ENCODE measurements around the gene ZBED2. TPM values are rescaled to one million over a fixed set of nuclear protein-coding genes. Genes with fewer than 3 reads are reported as not detected.

ZBED2 gene
- polyA plus RNA-seq, 4 donors = 0.23 to 0.42 (median 0.31) TPM

DNA sequence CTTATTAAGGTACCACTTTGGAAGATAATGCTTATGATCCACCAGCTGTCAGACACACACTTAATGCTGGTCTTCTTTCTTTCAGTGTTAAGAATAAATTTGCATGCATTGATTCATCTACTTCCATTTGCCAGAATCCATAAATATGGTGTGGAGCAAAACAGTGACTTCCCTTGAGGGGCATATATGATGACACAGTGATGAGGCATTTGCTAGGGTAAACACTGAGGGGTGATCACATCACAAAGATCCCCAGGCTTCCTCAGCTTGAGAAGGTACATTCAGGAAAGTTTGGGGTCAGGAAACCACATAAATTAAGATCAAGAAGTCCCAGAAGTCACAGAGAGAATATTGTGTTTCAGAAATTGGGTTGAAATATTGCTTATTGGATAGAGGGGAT, 9.9 kb upstream of the ZBED2 start:
- DNase-seq (ENCODE audit: low read depth in 4 of 4, low spot score in 2 of 4) = no peak

DNA sequence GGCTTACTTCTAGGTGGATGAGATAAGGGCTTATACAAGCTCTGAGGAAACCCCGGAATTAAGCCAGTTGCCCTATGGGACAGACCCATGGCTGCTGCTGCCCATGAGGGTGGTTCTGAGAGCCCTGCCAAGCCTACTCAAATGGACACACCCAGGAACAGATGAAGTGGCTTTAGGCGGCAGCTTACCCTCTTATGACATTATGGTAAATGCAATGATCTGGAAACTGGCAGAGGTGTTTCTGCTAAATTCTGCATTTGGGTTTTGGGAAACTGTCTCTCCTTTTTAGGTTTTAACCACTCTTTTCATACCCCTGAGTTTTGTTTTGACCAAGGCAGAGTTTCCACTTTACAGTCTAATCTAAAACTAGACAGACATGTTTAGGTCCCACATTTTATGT, 9.0 kb upstream of the ZBED2 start:
- no peak for DNase-seq (ENCODE audit: low read depth in 4 of 4, low spot score in 2 of 4)

DNA sequence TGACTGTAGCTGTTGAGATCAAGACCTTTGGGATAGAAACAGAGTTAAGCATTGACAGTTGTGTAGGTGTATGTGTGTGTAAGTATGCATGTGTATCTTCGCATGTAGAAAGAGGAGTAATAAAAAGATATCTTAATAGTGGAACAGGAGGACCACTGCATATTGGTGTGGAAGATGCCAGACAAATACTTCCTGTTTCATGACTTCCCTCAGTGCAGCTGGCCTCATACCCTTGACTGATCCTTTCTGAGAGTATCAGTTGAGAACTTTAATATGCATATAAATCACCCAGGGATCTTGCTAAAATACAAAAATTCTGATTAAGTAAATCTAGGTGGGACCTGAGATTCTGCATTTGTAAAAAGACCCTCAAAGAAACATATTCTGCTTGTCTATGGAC, 8.5 kb upstream of the ZBED2 start:
- DNase-seq (ENCODE audit: low read depth in 4 of 4, low spot score in 2 of 4) = no peak

DNA sequence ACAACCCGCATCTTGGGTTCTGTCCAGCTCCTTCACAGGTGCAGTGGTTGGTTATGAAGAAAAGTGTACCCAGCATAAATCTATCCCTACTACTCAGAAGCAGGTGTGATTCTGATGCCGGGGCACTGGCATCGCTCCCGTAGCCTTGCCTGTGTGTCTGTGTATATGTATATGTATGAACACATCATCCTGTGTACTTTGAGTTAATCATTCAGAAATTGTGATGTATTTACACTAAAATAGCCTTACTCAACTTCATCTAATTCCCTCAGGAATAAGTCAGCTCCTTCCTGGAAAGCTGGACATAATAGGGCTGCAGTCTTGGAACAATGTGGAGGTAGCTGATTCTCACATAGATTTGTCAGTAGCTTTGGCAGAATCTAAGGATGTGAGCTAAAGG, 6.7 kb upstream of the ZBED2 start:
- DNase-seq (ENCODE audit: low read depth in 4 of 4, low spot score in 2 of 4) = no peak

DNA sequence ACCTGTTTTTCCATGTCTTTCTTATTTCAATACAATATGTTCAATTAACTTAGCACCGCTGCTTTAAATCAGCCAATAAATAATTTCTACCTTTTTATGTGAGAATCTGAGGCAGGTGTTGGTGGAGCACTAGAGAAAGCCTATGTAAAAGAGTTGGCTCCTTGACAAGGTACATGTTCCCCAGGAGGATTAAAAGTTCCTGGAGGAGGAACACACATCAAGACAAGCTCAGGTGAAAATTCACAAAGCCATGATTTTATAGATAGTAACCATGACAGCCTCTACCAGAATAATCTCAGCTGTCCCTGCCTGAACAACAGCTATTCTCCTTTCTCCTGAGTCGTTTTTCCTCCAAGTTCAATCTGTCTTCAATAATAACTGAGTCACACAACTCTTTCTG, 3.4 kb upstream of the ZBED2 start:
- DNase-seq (ENCODE audit: low read depth in 4 of 4, low spot score in 2 of 4) = no peak

DNA sequence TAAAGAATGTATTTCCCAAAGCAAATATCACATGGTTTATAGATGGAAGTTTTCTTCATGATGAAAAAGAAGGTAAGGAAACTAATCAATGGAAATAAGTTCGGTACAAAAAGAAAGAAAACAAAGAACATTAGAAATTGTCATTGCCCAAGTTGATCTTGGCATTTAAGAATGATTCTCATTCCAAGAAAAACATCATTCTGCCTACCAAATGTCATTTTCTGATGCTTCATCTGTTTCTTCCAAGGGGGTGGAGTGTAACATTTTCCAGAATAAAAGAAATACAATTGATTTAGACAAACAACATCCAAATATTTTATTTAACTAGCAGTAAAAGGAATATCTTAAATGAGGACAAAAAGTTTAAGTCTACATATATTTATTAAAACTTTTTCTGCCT, 3.0 kb upstream of the ZBED2 start:
- no peak for DNase-seq (ENCODE audit: low read depth in 4 of 4, low spot score in 2 of 4)

DNA sequence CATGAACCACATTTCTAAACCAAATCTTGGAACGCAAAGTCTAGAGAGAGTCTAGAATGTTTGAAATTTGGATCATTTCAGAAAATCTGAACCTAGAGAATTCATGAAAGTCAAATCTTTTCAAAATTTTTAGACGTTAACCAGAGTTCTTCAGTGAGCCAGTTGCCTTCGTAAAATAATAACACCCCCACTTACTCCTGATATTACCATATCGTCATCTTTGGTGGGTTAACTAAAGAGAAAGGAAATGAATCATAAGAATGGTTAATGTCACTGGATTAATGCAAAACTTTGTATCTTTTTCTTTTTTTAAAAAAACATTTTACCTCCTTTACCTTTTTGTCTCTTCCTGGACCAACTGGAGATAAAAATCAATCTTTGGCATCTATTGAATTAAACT, 1.2 kb upstream of the ZBED2 start:
- DNase-seq (ENCODE audit: low read depth in 4 of 4, low spot score in 2 of 4) = no peak

DNA sequence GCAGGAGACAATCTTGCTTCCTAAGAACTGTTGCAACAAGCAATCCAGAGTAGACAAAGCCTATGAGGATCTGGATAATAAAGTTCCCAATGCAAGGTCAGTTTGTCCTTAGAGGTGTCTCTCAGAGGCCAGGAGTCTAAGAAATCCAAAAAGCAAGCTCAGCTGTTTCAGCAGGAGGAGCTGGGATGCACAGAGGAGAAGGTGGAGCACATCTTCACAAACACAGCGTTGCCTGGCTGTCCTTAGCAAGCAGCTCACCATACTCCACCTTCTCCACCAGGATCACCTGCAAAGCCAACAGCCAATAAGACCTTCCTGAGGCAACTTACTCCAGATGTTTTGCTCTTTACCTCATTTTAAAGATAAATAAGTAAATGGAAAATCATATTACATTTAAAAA, 365 bp downstream of the ZBED2 start:
- no peak for DNase-seq (ENCODE audit: low read depth in 4 of 4, low spot score in 2 of 4)

DNA sequence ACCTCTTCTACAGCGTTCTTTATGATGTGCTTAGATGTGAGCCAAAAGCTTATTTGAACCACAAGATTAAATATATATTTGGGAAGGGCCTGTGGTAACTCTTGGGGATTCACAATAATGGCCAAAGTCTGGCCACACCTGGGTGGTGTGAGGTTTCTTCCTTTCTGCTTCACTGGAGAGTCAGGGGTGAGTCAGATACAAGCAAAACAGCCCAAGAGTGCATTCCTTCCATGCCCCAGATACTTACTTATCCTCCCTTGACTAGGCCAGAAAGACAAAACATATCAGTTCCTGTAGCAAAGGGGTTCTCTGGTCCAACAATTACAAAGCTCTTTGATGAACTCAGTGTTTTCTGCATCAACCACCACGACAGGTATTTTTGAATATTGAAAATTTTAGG, 941 bp downstream of the ZBED2 start:
- no peak for DNase-seq (ENCODE audit: low read depth in 4 of 4, low spot score in 2 of 4)

DNA sequence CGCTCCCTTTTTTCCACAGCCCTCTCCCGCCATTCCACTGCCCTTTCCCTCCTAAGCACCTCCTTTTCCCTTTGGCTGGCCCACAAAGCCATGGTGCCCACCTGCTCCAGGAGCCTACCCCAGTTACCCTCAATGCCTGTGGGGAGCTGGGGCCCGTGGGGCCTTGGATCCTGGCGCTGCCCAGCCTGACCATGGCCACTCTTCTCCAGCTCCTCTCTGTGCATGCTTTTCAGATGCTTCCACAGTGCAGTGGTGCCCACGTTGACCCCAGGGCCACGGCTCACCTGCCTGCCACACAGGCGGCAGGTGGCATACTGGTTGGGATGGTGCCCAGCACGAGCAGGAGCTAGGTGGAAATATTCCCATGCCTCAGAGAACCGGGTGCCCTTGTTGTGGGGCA, 1.5 kb downstream of the ZBED2 start:
- DNase-seq (ENCODE audit: low read depth in 4 of 4, low spot score in 2 of 4) = no peak

DNA sequence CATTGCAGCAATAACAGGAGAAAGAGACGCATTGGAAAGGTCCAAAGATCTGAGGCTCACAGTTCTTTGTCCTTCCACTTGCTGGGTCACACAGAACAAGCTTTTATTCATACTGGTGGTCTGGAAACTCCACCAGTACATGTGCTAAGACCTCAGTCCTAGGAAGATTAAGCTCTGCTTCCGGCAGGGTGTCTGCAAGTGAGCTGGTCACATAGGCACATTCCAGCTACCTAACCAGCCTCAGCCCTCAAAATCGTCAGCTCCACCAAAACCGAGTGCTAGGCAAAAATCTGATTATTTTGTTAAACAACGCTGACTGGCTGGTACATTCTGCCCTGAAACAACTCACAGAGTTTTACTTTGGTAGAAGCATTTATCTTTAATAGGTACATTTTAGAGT, 2.2 kb downstream of the ZBED2 start:
- no peak for DNase-seq (ENCODE audit: low read depth in 4 of 4, low spot score in 2 of 4)

DNA sequence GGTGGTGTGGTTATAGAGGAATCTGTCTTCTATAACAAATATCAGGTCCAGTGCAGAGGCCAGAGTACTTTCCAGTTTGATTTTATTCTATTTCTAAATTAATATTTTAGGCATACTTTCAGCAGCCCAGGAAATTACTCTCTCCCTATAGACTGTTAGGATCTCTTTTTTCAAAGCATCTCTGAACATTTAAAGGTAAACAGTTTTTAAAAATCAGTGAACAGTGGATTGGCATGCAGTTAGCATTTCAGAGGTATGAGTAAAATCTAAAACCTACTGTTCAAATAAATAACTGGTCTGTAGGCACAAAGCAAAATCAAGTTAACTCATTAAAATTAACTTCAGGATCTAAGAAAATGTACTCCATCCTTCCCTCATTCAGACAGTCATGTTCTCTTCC, 3.0 kb downstream of the ZBED2 start:
- DNase-seq (ENCODE audit: low read depth in 4 of 4, low spot score in 2 of 4) = no peak

DNA sequence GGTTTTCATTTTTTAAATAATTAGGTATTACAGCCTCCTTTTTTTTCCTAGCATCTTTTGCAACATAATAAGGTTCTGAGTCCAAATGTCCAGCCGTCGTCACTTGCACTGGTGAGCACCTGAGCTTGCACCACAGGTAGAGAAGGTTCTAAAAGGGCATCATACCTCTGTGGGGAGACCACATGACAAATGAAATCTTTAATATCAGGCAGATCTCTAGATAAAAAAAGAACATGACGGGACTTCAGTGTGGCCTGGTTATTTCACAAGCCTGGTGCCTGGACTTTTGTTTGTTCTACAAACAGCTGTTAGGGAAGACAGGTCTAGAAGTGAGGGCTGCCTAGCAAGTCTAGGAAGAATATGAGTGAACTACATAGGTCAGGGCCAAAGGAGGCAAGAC, 3.6 kb downstream of the ZBED2 start:
- DNase-seq (ENCODE audit: low read depth in 4 of 4, low spot score in 2 of 4) = no peak

DNA sequence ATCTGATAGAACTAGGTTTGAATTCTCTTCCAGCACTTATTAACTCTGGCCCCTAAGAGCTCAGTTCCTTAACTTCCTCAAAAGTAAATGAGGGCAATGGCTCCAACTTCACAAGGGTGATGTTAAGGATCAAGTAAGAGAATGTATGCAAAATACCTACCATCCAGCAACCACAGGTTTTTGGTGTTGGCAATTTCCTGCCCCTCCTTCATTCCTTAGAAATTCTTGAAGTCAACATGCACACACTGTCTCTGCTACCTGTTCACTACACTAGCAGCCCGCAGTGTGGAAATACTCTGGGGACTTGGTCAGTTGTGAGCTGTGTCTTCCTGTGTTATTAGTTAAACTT, 5.0 kb downstream of the ZBED2 start:
- no peak for DNase-seq (ENCODE audit: low read depth in 4 of 4, low spot score in 2 of 4)

DNA sequence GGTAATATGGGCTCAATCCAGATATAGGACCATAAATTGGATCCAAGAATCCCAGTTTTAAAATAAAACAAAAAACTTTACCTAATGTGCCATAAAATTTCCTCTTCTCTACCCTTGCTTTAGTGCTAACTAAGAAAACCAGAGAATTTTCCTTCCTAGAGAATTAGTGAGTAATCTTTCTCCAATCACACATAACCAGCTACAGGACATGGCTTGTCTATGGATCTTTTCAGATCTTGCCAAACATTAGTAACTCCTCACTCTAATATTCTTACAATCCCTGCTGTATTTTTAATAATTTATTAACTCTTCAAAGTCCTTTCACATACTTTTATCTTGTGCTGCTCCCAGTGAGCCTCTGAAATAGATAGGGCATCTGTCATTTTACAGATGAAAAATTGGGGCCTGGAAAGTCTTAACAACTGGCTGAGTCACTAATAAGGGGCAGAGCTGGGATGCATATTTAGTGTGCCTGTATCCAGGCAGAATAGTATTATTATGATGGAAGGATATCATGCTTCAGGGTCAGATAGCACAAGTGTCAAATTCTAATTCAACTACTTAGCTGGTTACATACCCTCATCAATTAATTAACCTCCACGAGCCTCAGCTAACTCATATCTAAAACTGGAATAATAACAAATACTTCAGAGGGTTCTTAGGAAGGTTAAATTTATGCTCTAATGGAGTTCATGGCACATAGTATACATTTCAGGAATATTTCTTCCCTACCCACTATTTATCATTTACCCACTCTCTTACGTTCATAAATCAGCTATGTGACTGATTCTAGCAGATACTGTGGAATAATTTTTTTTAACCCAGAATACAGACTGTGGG, 5.6 kb downstream of the ZBED2 start:
- DNase-seq (ENCODE audit: low read depth in 4 of 4, low spot score in 2 of 4) = no peak

DNA sequence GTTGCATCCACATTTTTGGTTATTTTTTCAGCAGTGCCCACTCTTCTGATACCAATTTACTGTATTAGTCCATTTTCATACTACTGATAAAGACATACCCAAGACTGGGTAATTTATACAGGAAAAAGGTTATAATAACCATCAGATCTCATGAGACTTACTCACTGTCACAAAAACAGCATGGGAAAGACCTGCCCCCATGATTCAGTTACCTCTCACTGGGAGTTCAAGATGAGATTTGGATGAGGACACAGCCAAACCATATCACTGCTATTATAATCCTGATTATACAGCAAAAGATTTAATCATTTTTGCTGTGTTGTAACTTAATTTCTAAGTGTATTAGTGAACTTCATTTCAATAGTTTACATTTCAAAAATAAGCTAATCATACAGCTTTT, 6.6 kb downstream of the ZBED2 start:
- no peak for DNase-seq (ENCODE audit: low read depth in 4 of 4, low spot score in 2 of 4)

DNA sequence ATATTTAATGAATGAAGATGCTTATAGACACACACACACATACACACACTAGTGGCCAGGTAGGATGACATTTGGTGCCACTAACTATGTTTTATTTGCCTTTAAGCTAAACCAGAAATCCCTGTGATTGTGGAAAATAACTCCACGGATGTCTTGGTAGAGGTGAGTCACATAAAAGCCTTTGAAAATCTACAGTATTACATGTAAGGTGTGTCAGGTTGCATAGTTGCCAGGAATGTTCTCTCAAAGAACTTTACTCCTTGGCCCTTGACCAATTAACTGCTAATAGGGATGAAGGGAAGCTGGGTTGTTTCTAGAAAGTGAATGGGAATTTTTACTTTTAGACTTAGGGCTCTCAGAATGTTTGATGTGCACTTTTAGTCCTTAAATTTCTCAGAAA, 9.9 kb downstream of the ZBED2 start:
- DNase-seq (ENCODE audit: low read depth in 4 of 4, low spot score in 2 of 4) = no peak

DNA sequence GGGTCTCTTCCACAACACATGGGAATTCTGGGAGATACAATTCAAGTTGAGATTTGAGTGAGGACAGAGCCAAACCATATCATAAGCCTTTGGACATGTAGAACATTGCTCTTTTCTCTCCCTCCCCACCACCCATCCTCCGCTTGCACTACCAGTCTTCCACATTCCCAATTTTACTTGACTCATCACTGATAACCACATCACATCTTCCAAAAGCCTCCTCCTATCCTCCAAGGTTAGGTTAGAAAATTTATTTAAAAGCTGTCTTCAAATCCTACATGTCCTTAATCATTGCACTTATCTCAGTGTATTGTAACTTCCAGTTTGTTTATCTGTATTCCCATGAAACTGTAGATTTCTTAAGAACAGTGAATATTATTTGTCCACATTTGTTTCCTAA, 10.4 kb downstream of the ZBED2 start:
- no peak for DNase-seq (ENCODE audit: low read depth in 4 of 4, low spot score in 2 of 4)

DNA sequence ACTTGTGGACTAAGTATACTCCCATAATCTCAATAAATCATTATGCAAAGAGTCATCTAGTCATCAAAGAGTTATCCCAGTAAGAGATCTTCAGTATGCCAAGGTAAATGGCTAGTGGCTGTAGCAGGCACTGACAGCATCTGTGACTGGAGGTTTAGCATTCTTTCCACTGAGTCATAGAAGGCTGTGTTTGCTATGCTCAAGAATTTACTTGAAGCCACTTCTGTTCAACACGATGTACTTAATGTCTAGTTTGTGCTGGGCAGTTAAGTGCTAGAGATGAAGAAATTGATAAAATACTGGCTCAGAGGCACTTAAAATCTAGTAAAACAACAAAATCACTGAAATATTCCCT, 13.0 kb downstream of the ZBED2 start:
- no peak for DNase-seq (ENCODE audit: low read depth in 4 of 4, low spot score in 2 of 4)

DNA sequence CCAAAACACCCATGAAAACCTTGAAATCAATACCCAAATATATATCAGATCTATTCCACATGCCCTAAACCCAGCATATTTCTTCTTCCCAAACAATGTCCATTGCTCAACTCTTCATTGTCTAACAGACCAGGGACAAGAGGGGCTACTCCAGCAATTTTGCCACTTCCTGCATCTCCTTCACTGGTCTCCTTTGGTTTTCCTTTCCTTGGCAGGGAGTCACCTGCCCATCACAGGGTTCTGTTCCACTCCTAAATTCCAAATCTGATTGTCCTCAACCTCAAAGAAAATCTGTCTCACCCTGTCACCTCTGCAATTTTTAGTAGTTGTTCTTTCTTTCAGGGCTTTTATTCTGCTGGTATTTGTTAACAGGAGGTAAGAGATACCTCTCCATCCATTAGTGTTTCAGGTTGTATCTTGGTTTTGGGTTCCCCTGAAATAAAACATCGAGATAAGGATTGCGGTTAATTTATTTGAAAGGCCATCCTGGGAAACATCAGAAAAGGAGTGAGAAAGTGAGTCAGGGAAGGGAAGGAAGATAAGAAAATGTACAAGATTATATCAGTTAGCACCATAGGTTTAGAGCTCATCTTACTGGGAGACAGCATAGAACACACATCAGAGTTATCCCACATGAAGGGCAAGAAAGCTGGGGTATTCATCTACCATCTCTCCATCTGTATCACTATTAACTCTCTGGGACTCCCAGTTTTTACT, 13.6 kb downstream of the ZBED2 start:
- DNase-seq (ENCODE audit: low read depth in 4 of 4, low spot score in 2 of 4) = no peak

DNA sequence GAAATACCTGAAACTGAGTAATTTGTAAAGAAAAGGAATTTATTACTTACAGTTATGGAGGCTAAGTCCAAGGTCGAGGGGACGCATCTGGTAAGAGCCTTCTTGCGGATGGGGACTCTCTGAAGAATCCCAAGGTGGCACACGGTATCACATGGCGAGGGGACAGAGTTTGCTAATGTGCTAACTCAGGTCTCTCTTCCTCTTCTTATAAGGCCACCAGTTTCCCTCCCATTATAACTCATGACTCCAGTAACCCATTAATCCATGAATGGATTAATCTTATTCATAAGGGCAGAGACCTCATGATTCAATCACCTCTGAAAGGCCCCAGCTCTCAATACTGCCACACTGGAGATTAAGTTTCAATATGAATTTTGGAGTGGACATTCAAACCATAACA, 15.7 kb downstream of the ZBED2 start:
- no peak for DNase-seq (ENCODE audit: low read depth in 4 of 4, low spot score in 2 of 4)

DNA sequence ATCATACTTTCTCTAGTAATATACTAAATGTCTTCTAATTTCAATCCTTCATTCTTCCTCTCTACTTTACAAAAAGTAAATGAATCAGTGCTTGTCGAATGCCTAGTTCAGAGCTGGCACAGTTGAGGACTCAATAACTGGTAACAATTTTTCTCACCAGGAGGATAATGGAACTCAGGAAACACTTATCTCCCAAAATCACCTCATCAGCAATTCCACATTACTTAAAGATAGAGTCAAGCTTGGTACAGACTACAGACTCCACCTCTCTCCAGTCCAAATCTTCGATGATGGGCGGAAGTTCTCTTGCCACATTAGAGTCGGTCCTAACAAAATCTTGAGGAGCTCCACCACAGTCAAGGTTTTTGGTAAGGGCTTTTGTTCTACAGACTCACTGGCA, 16.3 kb downstream of the ZBED2 start:
- no peak for DNase-seq (ENCODE audit: low read depth in 4 of 4, low spot score in 2 of 4)

Measured in left renal cortex interstitium (tissue), 4 donors.